HEK293 (cell line): ENCODE results near the gene NDST3.

Experiments used
- BCL6B ChIP-seq: fragments of 450-650 bp; formaldehyde crosslinking; IDR thresholded peaks from 2 replicates; pipeline ENCODE4 v1.5.1; 2017; ENCODE audit warnings: missing biosample characterization, missing genetic modification characterization
- GLI2 ChIP-seq: fragments of 450-650 bp; formaldehyde crosslinking; IDR thresholded peaks from 2 replicates; pipeline ENCODE4; 2017; ENCODE audit warnings: missing biosample characterization, missing genetic modification characterization, low read depth, borderline replicate concordance
- GLI4 ChIP-seq: fragments of 450-650 bp; formaldehyde crosslinking; IDR thresholded peaks from 2 replicates; pipeline ENCODE4 v1.5.1; 2016; ENCODE audit warnings: missing biosample characterization, missing genetic modification characterization
- HOXC10 ChIP-seq: sonication (generic); formaldehyde crosslinking; IDR thresholded peaks from 2 replicates; pipeline ENCODE4 v1.8.1; 2023; ENCODE audit warnings: mild to moderate bottlenecking, missing genetic modification reagents
- IKZF3 ChIP-seq: fragments of 450-650 bp; IDR thresholded peaks from 2 replicates; pipeline ENCODE4 v1.5.0; 2018; ENCODE audit warnings: missing biosample characterization, mild to moderate bottlenecking, missing genetic modification characterization, moderate library complexity
- PRDM6 ChIP-seq: fragments of 450-650 bp; formaldehyde crosslinking; IDR thresholded peaks from 2 replicates; pipeline ENCODE4 v1.5.1; 2017; ENCODE audit warnings: missing biosample characterization, missing genetic modification characterization
- RBAK ChIP-seq: fragments of 450-650 bp; formaldehyde crosslinking; IDR thresholded peaks from 2 replicates; pipeline ENCODE4 v1.5.1; 2016; ENCODE audit warnings: missing biosample characterization, missing genetic modification characterization
- TCF7L2 ChIP-seq: IDR thresholded peaks from 2 replicates; pipeline ENCODE4 v1.6.1; 2011; ENCODE audit warnings: low read depth, mild to moderate bottlenecking, inconsistent platforms, low read length, moderate library complexity, borderline replicate concordance
- YY1 ChIP-seq: fragments of 450-650 bp; formaldehyde crosslinking; IDR thresholded peaks from 2 replicates; pipeline ENCODE4 v1.5.1; 2018; ENCODE audit warnings: missing biosample characterization, missing genetic modification characterization
- ZNF114 ChIP-seq: fragments of 450-650 bp; formaldehyde crosslinking; IDR thresholded peaks from 2 replicates; pipeline ENCODE4 v1.5.0; 2017; ENCODE audit warnings: missing biosample characterization, missing genetic modification characterization
- ZNF155 ChIP-seq: fragments of 450-650 bp; formaldehyde crosslinking; IDR thresholded peaks from 2 replicates; pipeline ENCODE4 v1.5.1; 2016; ENCODE audit warnings: missing biosample characterization, missing genetic modification characterization
- ZNF211 ChIP-seq: fragments of 450-650 bp; formaldehyde crosslinking; IDR thresholded peaks from 2 replicates; pipeline ENCODE4 v1.5.1; 2016; ENCODE audit warnings: low read depth, missing biosample characterization, missing genetic modification characterization
- ZNF214 ChIP-seq: fragments of 450-650 bp; formaldehyde crosslinking; IDR thresholded peaks from 2 replicates; pipeline ENCODE4 v1.5.1; 2017; ENCODE audit warnings: missing biosample characterization, mild to moderate bottlenecking, missing genetic modification characterization, borderline replicate concordance
- ZNF221 ChIP-seq: fragments of 450-650 bp; formaldehyde crosslinking; IDR thresholded peaks from 2 replicates; pipeline ENCODE4 v1.5.1; 2017; ENCODE audit warnings: missing biosample characterization, missing genetic modification characterization, borderline replicate concordance
- ZNF223 ChIP-seq: fragments of 450-650 bp; formaldehyde crosslinking; IDR thresholded peaks from 2 replicates; pipeline ENCODE4 v1.5.1; 2016; ENCODE audit warnings: missing biosample characterization, missing genetic modification characterization
- ZNF23 ChIP-seq: fragments of 450-650 bp; formaldehyde crosslinking; IDR thresholded peaks from 2 replicates; pipeline ENCODE4 v1.5.1; 2016; ENCODE audit warnings: missing biosample characterization, missing genetic modification characterization, borderline replicate concordance
- ZNF24 ChIP-seq: fragments of 450-650 bp; formaldehyde crosslinking; IDR thresholded peaks from 2 replicates; pipeline ENCODE4 v1.5.1; 2016; ENCODE audit warnings: missing biosample characterization, missing genetic modification characterization
- ZNF354C ChIP-seq: fragments of 450-650 bp; formaldehyde crosslinking; IDR thresholded peaks from 2 replicates; pipeline ENCODE4 v1.5.1; 2016; ENCODE audit warnings: missing biosample characterization, missing genetic modification characterization, low read depth, borderline replicate concordance
- ZNF48 ChIP-seq: fragments of 450-650 bp; formaldehyde crosslinking; IDR thresholded peaks from 2 replicates; pipeline ENCODE4 v1.5.1; 2016; ENCODE audit warnings: missing biosample characterization, missing genetic modification characterization
- ZNF513 ChIP-seq: fragments of 450-650 bp; IDR thresholded peaks from 2 replicates; pipeline ENCODE4 v1.5.1; 2018; ENCODE audit warnings: missing biosample characterization, missing genetic modification characterization
- ZNF521 ChIP-seq: fragments of 450-650 bp; formaldehyde crosslinking; IDR thresholded peaks from 2 replicates; pipeline ENCODE4 v1.5.1; 2017; ENCODE audit warnings: missing biosample characterization, mild to moderate bottlenecking, missing genetic modification characterization
- ZNF571 ChIP-seq: fragments of 450-650 bp; formaldehyde crosslinking; IDR thresholded peaks from 2 replicates; pipeline ENCODE4 v1.5.0; 2017; ENCODE audit warnings: missing biosample characterization, missing genetic modification characterization
- ZNF654 ChIP-seq: fragments of 450-650 bp; formaldehyde crosslinking; IDR thresholded peaks from 2 replicates; pipeline ENCODE4 v1.5.1; 2016; ENCODE audit warnings: low read depth, missing biosample characterization, missing genetic modification characterization
- ZNF791 ChIP-seq: fragments of 450-650 bp; formaldehyde crosslinking; IDR thresholded peaks from 2 replicates; pipeline ENCODE4 v1.5.1; 2016; ENCODE audit warnings: missing biosample characterization, missing genetic modification characterization
- ZSCAN16 ChIP-seq: fragments of 450-650 bp; formaldehyde crosslinking; IDR thresholded peaks from 2 replicates; pipeline ENCODE4 v1.5.1; 2016; ENCODE audit warnings: missing biosample characterization, missing genetic modification characterization
- ZSCAN30 ChIP-seq: fragments of 450-650 bp; IDR thresholded peaks from 2 replicates; pipeline ENCODE4 v1.5.1; 2018; ENCODE audit warnings: missing biosample characterization, mild to moderate bottlenecking, missing genetic modification characterization, moderate library complexity
- TF ChIP-seq, protein P1 (sequence below): fragments of 450-650 bp; formaldehyde crosslinking; IDR thresholded peaks from 2 replicates; pipeline ENCODE4 v1.5.1; 2016; ENCODE audit warnings: missing biosample characterization, missing genetic modification characterization
- TF ChIP-seq, protein P2 (sequence below): fragments of 450-650 bp; formaldehyde crosslinking; IDR thresholded peaks from 2 replicates; pipeline ENCODE4 v1.5.1; 2016; ENCODE audit warnings: missing biosample characterization, missing genetic modification characterization
- TF ChIP-seq, protein P3 (sequence below): fragments of 450-650 bp; formaldehyde crosslinking; IDR thresholded peaks from 2 replicates; pipeline ENCODE4 v1.5.1; 2016; ENCODE audit warnings: missing biosample characterization, missing genetic modification characterization

NDST3 gene

GRCh38 chr4:118278473-118279274, 244.4 kb downstream of the NDST3 start (continued):
- TF ChIP-seq, protein P1, sequence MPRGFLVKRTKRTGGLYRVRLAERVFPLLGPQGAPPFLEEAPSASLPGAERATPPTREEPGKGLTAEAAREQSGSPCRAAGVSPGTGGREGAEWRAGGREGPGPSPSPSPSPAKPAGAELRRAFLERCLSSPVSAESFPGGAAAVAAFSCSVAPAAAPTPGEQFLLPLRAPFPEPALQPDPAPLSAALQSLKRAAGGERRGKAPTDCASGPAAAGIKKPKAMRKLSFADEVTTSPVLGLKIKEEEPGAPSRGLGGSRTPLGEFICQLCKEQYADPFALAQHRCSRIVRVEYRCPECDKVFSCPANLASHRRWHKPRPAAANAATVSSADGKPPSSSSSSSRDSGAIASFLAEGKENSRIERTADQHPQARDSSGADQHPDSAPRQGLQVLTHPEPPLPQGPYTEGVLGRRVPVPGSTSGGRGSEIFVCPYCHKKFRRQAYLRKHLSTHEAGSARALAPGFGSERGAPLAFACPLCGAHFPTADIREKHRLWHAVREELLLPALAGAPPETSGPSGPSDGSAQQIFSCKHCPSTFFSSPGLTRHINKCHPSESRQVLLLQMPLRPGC (tag by site-specific recombination), result no peak
- TF ChIP-seq ZNF214 (tag by site-specific recombination) (no peak), ZSCAN16 (tag by site-specific recombination) (no peak), GLI2 (tag by site-specific recombination) (no peak), ZNF155 (tag by site-specific recombination) (no peak), ZNF211 (no peak), BCL6B (tag by site-specific recombination) (no peak), ZNF521 (no peak), ZNF223 (tag by site-specific recombination) (no peak), ZNF654 (tag by site-specific recombination) (no peak), TCF7L2 (no peak), RBAK (tag by site-specific recombination) (no peak), PRDM6 (no peak), HOXC10 (CRISPR knock-in tag) (no peak), ZNF513 (tag by site-specific recombination) (no peak), ZNF48 (tag by site-specific recombination) (no peak), GLI4 (tag by site-specific recombination) (no peak), ZNF24 (tag by site-specific recombination) (peak; percentile 24; the same call in 1 of the 2 replicates), ZSCAN30 (tag by site-specific recombination) (peak; percentile 51), ZNF23 (tag by site-specific recombination) (no peak), ZNF354C (tag by site-specific recombination) (no peak), ZNF114 (tag by site-specific recombination) (no peak), IKZF3 (tag by site-specific recombination) (no peak), ZNF791 (tag by site-specific recombination) (no peak), YY1 (tag by site-specific recombination) (no peak; the same call in 1 of the 2 replicates), ZNF221 (tag by site-specific recombination) (no peak), ZNF571 (tag by site-specific recombination) (no peak)
- TF ChIP-seq, protein P2, sequence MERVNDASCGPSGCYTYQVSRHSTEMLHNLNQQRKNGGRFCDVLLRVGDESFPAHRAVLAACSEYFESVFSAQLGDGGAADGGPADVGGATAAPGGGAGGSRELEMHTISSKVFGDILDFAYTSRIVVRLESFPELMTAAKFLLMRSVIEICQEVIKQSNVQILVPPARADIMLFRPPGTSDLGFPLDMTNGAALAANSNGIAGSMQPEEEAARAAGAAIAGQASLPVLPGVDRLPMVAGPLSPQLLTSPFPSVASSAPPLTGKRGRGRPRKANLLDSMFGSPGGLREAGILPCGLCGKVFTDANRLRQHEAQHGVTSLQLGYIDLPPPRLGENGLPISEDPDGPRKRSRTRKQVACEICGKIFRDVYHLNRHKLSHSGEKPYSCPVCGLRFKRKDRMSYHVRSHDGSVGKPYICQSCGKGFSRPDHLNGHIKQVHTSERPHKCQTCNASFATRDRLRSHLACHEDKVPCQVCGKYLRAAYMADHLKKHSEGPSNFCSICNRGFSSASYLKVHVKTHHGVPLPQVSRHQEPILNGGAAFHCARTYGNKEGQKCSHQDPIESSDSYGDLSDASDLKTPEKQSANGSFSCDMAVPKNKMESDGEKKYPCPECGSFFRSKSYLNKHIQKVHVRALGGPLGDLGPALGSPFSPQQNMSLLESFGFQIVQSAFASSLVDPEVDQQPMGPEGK (tag by site-specific recombination), result peak; percentile 93
- TF ChIP-seq, protein P3, sequence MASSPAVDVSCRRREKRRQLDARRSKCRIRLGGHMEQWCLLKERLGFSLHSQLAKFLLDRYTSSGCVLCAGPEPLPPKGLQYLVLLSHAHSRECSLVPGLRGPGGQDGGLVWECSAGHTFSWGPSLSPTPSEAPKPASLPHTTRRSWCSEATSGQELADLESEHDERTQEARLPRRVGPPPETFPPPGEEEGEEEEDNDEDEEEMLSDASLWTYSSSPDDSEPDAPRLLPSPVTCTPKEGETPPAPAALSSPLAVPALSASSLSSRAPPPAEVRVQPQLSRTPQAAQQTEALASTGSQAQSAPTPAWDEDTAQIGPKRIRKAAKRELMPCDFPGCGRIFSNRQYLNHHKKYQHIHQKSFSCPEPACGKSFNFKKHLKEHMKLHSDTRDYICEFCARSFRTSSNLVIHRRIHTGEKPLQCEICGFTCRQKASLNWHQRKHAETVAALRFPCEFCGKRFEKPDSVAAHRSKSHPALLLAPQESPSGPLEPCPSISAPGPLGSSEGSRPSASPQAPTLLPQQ (tag by site-specific recombination), result peak; percentile 38; the same call in 1 of the 2 replicates
